Keratinocyte (primary cell): ENCODE data around the gene RIC1. TPM values are rescaled to one million over a fixed set of nuclear protein-coding genes. Genes with fewer than 3 reads are reported as not detected.
"Not testable (repeated sequence)": the region's sequence is repeated elsewhere in the genome, so short reads cannot be mapped to it uniquely, and the experiment has no call there.

Experiments
- DNase-seq: peaks from one replicate; pipeline ENCODE4 v3.0.0-alpha.2; 2011; ENCODE audit warnings: low read depth, missing footprints, low spot score
- FAIRE-seq: peaks from 2 replicates; lab custom pipeline; 2011; peaks lifted over from hg19 to GRCh38; lab: Jason Lieb, UNC
- H2AFZ ChIP-seq: 2 replicates; pipeline ENCODE4 v1.6.0; 2012; ENCODE audit warnings: low read length, control low read depth, inconsistent platforms; ENCODE audit not compliant: control insufficient read depth
- H3K27ac ChIP-seq: 2 replicates; pipeline ENCODE4 v1.5.1; 2011; ENCODE audit warnings: low read length; ENCODE audit not compliant: control insufficient read depth, insufficient read depth
- H3K27me3 ChIP-seq: 3 replicates; pipeline ENCODE4 v1.6.0; 2011; ENCODE audit warnings: low read length; ENCODE audit not compliant: control insufficient read depth, insufficient read depth; ENCODE audit errors: extremely low read depth
- H3K36me3 ChIP-seq, 2 experiments: 2 replicates in 1 of 2; 3 replicates in 1 of 2; pipeline ENCODE4 v1.5.1; 2011; ENCODE audit warnings: low read length in 2 of 2, mild to moderate bottlenecking in 1 of 2; ENCODE audit not compliant: control insufficient read depth in 2 of 2, insufficient read depth in 2 of 2; ENCODE audit errors: extremely low read depth in 1 of 2
- H3K4me1 ChIP-seq: 3 replicates; pipeline ENCODE4 v1.5.1; 2011; ENCODE audit warnings: low read length; ENCODE audit not compliant: control insufficient read depth, insufficient read depth; ENCODE audit errors: extremely low read depth
- H3K4me2 ChIP-seq: 3 replicates; pipeline ENCODE4 v1.6.0; 2011; ENCODE audit warnings: low read depth, low read length; ENCODE audit not compliant: control insufficient read depth, insufficient read depth; ENCODE audit errors: extremely low read depth
- H3K4me3 ChIP-seq, 3 experiments: fragments of 200-600 bp in 1 of 3; sonication (generic) in 1 of 3; 2 replicates in 2 of 3; 3 replicates in 1 of 3; pipeline ENCODE4 v1.5.1; 2011 to 2016; ENCODE audit warnings: low read length in 3 of 3, mild to moderate bottlenecking in 3 of 3, control low read depth in 2 of 3, inconsistent platforms in 1 of 3, low read depth in 1 of 3, mixed read lengths in 1 of 3, mixed run types in 1 of 3, moderate library complexity in 1 of 3; ENCODE audit not compliant: control insufficient read depth in 2 of 3, insufficient read depth in 2 of 3; ENCODE audit errors: extremely low read depth in 1 of 3
- H3K79me2 ChIP-seq: 2 replicates; pipeline ENCODE4 v1.6.0; 2012; ENCODE audit warnings: low read length; ENCODE audit not compliant: control insufficient read depth, insufficient read depth
- H3K9ac ChIP-seq: 3 replicates; pipeline ENCODE4 v1.6.0; 2011; ENCODE audit warnings: low read length; ENCODE audit not compliant: control insufficient read depth, insufficient read depth; ENCODE audit errors: extremely low read depth
- H3K9me1 ChIP-seq: 3 replicates; pipeline ENCODE4 v1.6.0; 2011; ENCODE audit warnings: low read length; ENCODE audit not compliant: control insufficient read depth, insufficient read depth; ENCODE audit errors: extremely low read depth
- H3K9me3 ChIP-seq: 2 replicates; pipeline ENCODE4 v1.5.1; 2012; ENCODE audit warnings: low read depth, low read length; ENCODE audit not compliant: control insufficient read depth
- H4K20me1 ChIP-seq: 3 replicates; pipeline ENCODE4 v1.6.0; 2011; ENCODE audit warnings: low read length; ENCODE audit not compliant: control insufficient read depth, insufficient read depth; ENCODE audit errors: extremely low read depth
- EZH2 ChIP-seq: IDR thresholded peaks from one replicate; pipeline ENCODE4 v1.6.1; 2012; ENCODE audit warnings: inconsistent platforms, mild to moderate bottlenecking, low read length, moderate library complexity
- dilution Hi-C: fragments of 300-500 bp; cut with MboI; formaldehyde crosslinking; loops from one replicate; pipeline ENCODE4 v1.7.0; 2020; ENCODE audit warnings: low sequenced_read_pairs; ENCODE audit not compliant: extremely low pct_ligation_motif_present
- polyA plus RNA-seq, 5 experiments: library from polyadenylated mRNA; depleted of rRNA in 3 of 5; stranded (reverse) in 3 of 5; stranded (forward) in 1 of 5; unstranded in 1 of 5; fragments of >200 nt; gene quantifications; 1 replicate in 1 of 5; 2 replicates in 3 of 5; 3 replicates in 1 of 5; pipeline versions ENCODE4 v1.2.1 to v1.2.3, GENCODE V29; 2011 to 2012; ENCODE audit warnings: missing spikeins in 2 of 5, low read depth in 1 of 5, low replicate concordance in 1 of 5
- TF ChIP-seq, protein P1 (sequence below), 3 experiments: IDR thresholded peaks in 1 of 3; conservative IDR thresholded peaks in 1 of 3; optimal IDR thresholded peaks in 1 of 3; 2 replicates in 2 of 3; 3 replicates in 1 of 3; pipeline versions ENCODE3 to v1.5.1; 2011; ENCODE audit warnings: low read length in 3 of 3, mild to moderate bottlenecking in 3 of 3, moderate library complexity in 2 of 3, control low read depth in 1 of 3, inconsistent platforms in 1 of 3; ENCODE audit not compliant: insufficient read depth in 2 of 3; ENCODE audit errors: extremely low read depth in 1 of 3

Gene RIC1
- polyA plus RNA-seq, 1 donor (not counting 4 experiments of a cell fraction or from before 2014, with no cell fraction given) = 20.5 TPM

- H3K4me2 ChIP-seq = no peak overlapping the region
- H4K20me1 ChIP-seq = no peaks in the 10 kb centered on the region
- no peak overlapping the region for H3K9ac ChIP-seq
- no peaks in the 10 kb centered on the region for H3K27me3 ChIP-seq
- no peak for TF ChIP-seq EZH2
- TF ChIP-seq, protein P1, sequence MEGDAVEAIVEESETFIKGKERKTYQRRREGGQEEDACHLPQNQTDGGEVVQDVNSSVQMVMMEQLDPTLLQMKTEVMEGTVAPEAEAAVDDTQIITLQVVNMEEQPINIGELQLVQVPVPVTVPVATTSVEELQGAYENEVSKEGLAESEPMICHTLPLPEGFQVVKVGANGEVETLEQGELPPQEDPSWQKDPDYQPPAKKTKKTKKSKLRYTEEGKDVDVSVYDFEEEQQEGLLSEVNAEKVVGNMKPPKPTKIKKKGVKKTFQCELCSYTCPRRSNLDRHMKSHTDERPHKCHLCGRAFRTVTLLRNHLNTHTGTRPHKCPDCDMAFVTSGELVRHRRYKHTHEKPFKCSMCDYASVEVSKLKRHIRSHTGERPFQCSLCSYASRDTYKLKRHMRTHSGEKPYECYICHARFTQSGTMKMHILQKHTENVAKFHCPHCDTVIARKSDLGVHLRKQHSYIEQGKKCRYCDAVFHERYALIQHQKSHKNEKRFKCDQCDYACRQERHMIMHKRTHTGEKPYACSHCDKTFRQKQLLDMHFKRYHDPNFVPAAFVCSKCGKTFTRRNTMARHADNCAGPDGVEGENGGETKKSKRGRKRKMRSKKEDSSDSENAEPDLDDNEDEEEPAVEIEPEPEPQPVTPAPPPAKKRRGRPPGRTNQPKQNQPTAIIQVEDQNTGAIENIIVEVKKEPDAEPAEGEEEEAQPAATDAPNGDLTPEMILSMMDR (optimal IDR thresholded peaks at IDR 0.05 in 1 of 3, IDR thresholded peaks at IDR 0.05 in 1 of 3, conservative IDR thresholded peaks at IDR 0.05 in 1 of 3; ENCODE audit: extremely low read depth in 1 of 3, insufficient read depth in 2 of 3, low read length in 3 of 3) = no peak
- H3K4me3 ChIP-seq = no peak overlapping the region
- FAIRE-seq (no peak), DNase-seq (no peak)
- H3K36me3 ChIP-seq = peaks cover 3 to 5% of the 10 kb centered on the region in 2 experiments
- peaks cover 6% of the 10 kb centered on the region for H3K9me1 ChIP-seq
- peaks cover 89% of the 10 kb centered on the region for H3K79me2 ChIP-seq
- dilution Hi-C loops = no loop called here
- H3K27ac ChIP-seq = no peak overlapping the region
- H3K4me1 ChIP-seq = peaks cover 8% of the 10 kb centered on the region
- no peaks in the 10 kb centered on the region for H3K9me3 ChIP-seq
- H2AFZ ChIP-seq = no peak overlapping the region
Observed at GRCh38 chr9:5652821-5653220, 23.9 kb downstream of the RIC1 start.

DNA sequence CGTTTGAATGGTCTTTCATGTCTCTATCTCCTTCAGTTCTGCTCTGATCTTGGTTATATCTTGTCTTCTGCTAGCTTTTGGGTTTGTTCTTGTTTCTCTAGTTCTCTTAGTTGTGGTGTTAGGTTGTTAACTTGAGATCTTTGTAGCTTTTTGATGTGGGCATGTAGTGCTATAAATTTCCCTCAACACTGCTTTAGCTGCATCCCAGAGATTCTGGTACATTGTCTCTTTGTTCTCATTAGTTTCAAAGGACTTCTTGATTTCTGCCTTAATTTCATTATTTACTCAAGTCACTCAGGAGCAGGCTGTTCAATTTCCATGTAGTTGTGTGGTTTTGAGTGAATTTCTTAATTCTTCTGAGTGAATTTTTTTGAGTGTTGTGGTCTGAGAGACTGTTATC lies 33.9 kb downstream of the RIC1 start:
- H2AFZ ChIP-seq, H3K36me3 ChIP-seq, H3K27me3 ChIP-seq, H3K9me3 ChIP-seq, DNase-seq, H4K20me1 ChIP-seq, H3K9ac ChIP-seq, H3K27ac ChIP-seq, H3K9me1 ChIP-seq, FAIRE-seq, dilution Hi-C loops, H3K4me1 ChIP-seq, H3K4me3 ChIP-seq, H3K4me2 ChIP-seq: not testable (repeated sequence)
- H3K79me2 ChIP-seq = peaks cover 88% of the 10 kb centered on the region

DNA sequence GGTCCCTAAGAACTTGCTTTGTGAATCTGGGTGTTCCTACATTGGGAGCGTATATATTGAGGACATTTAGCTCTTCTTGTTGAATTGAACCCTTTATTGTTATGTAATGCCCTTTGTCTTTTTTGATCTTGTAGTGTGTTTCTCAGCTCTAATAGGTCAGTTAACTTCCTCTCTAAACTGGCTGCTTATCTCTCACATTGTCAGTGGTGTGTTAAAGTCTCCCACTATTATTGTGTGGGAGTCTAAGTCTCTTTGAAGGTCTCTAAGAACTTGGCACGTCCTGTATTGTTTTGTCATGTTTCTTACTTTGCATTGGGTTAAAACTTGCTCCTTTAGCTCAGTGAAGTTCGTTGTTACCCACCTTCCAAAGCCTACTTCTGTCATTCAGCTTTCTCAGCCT lies 36.2 kb downstream of the RIC1 start:
- H3K9me1 ChIP-seq = no peaks in the 10 kb centered on the region
- no peak overlapping the region for H3K27ac ChIP-seq
- no peaks in the 10 kb centered on the region for H3K4me1 ChIP-seq
- no peak for FAIRE-seq
- peaks cover 97% of the 10 kb centered on the region for H3K79me2 ChIP-seq
- peaks cover 0 to 2% of the 10 kb centered on the region in 2 experiments for H3K36me3 ChIP-seq
- no peaks in the 10 kb centered on the region for H3K9me3 ChIP-seq
- DNase-seq = no peak
- no peaks in the 10 kb centered on the region for H4K20me1 ChIP-seq
- no peak overlapping the region for H2AFZ ChIP-seq
- no peak overlapping the region for H3K9ac ChIP-seq
- no peak overlapping the region for H3K4me3 ChIP-seq
- H3K27me3 ChIP-seq = no peaks in the 10 kb centered on the region
- TF ChIP-seq EZH2 = no peak
- TF ChIP-seq, protein P1 (optimal IDR thresholded peaks at IDR 0.05 in 1 of 3, IDR thresholded peaks at IDR 0.05 in 1 of 3, conservative IDR thresholded peaks at IDR 0.05 in 1 of 3; ENCODE audit: extremely low read depth in 1 of 3, insufficient read depth in 2 of 3, low read length in 3 of 3) = no peak
- dilution Hi-C loops = no loop called here
- no peak overlapping the region for H3K4me2 ChIP-seq
